Activated effector memory CD4-positive, alpha-beta T cell treated with Interleukin-2 at 50 U/mL for 16 hours (primary cell): Measurements from ENCODE around the gene TNFAIP8L1.
"Not testable (repeated sequence)": the region's sequence is repeated elsewhere in the genome, so short reads cannot be mapped to it uniquely, and the experiment has no call there.

Experiments used
- DNase-seq: peaks from one replicate; pipeline ENCODE4 v3.0.0-alpha.2; 2020

TNFAIP8L1 gene

DNA sequence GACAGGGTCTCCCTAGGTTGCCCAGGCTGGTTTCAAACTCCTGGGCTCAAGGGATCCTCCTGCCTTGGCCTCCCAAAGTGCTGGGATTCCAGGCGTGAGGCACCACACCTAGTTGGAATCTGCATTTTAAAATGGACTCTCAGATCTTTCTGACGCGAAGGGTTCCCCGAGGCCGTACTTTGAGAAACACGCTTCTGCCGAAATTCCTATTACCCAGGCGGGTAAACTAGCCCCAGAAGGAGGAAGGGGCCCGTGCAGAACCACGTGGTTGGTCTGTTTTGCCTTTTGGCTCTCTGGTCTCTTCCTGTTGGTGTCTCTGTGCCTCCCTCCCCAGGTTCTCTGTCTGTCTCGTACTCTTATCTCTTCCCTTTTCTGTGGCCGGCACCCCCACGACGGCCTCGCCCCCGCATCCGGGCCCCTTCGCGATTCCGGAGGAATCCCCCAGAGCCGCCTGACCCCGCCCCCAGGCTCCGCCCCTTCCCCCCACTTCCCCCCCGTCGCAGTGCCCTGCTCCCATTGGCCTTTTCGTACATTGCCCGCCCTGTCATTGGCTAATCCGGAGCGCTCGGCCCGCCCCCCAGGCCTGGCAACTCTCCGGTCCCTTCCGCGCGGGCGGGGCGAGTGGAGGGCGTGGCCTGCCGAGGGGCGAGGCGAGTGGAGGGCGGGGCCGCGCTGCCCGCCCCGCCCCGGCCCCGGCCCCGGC is at the start of gene TNFAIP8L1:
TNFAIP8L1 (plus strand) TSS at position 689 of the 703 bp plus-strand sequence. CDS start 12,354 bp downstream, outside the sequence.
- peak; percentile 97 for DNase-seq

DNA sequence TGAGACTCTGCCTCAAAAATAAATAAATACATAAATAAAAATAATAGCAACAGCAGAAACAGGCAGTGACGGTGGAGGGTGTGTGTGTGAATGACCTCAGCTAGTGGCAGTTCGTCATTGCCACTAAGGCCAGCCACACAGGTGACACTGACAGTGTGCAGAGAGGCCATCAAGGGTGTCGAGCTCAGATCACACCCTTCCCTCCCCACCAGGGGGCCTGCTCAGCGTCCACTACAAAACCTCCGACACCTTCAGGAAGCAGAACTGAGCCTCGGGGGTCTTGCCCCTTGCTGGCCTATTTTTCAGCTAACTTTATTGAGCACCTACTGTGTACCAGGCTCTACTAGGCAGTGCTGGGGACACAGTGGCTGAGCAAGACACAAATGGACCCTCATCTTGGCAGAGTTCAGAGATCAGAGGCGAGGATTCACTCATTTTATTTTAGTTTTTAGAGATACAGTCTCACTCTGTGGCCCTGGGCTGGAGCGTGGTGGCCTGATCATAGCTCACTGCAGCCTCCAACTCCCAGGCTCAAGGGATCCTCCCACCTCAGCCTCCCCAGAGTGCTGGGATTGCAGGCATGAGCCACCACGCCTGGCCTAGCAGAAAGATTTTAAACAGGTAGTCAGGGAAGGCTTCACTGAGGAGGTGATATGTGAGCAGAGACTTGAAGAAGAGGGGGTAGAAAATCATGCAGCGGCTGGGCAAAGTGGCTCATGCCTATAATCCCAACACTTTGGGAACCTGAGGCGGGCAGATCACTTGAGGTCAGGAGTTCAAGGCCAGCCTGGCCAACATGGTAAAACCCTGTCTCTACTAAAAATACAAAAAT is 49.5 kb upstream of the TNFAIP8L1 start:
- DNase-seq = no peak

DNA sequence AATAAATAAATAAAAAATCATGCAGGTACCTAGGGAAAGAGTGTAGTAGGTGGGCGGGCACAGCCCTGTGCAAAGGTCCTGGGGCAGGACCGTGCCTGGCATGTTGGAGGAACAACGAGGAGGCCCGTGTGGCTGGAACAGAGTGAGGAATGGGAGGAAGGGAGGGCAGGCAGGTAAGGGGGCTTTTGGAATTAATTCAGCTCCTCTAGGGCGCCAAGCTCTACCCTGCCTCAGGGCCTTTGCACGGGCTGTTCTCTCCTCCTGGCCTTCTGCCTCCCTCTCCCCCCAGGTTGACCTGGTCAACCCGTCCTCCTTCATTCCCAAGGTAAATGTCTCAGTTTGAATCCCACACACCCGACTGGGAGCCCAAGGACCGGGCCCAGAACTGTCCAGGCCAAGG is 48.8 kb upstream of the TNFAIP8L1 start:
- no peak for DNase-seq

DNA sequence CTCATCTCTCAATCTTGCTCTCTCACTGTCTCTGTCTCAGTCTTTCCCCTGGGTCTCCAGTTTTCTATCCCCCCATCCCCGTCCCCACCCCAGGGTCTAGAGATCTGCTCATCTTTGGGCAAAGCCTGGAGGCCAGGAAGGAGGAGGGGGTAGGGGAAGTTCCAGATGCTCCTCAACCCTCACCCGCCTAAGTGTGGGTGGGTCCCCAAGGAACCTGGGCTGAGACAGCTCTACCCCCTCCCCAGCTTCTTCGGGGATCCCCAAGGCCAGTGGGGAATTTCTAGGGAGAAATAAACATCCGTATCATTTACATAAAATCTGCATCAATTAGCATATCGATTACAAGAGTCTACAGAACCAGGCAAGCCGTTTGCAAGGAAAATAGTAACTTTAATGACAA is 48.0 kb upstream of the TNFAIP8L1 start:
- DNase-seq = no peak

DNA sequence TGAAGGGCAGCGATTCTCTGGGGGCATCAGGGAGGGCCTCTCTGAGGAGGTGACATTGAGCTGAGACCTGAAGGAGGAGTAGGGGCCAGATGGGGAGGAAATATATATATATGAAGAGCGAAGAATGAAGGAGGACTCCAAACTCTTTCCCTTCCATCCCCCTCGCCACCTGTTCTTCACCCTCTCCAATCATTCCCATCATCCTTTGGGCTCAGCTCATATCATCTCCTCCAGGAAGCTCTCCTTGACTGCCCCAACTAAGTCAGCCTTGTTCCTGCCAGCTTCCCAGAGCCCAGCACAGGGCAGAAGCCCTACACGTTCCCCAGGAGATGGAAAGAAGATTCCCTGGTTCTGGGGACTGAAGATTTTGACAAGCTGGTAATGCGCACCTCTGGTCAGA is 46.9 kb upstream of the TNFAIP8L1 start:
- DNase-seq = no peak

DNA sequence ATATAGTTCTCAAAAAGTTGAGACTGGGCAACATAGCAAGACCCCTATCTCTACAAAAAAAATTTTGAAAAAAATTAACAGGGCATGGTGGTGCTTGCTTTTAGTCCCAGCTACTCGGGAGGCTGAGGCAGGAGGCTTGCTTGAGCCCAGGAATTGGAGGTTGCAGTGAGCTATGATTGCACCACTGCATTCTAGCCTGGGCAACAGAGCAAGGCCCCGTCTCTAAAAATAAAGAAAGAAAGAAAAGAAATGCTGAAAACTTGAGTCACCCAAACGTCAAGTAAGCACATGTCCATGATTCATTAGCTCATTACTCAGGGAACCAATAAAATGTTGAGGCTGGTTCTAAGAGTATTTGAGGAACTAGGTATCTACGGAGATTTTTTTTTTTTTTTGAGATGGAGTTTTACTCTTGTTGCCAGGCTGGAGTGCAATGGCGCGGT is 45.9 kb upstream of the TNFAIP8L1 start:
- no peak for DNase-seq

DNA sequence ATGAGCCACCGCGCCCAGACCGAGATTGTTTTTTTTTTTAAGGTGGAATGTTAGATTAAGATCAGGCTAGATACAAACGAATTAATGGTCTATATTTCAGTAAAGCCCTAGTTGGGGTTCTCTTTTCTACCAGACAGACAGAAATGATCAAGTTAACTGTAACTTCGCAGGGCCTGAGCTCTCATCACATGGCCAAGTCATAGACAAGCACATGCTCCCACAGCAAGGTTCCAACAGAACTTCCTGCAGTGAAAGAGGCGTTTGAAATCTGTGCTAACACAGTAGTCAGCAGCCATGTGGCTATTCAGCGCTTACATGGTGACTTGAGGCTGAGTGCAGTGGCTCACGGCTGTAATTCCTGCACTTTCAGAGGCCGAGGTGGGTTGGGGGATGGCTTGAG is 45.1 kb upstream of the TNFAIP8L1 start:
- no peak for DNase-seq

DNA sequence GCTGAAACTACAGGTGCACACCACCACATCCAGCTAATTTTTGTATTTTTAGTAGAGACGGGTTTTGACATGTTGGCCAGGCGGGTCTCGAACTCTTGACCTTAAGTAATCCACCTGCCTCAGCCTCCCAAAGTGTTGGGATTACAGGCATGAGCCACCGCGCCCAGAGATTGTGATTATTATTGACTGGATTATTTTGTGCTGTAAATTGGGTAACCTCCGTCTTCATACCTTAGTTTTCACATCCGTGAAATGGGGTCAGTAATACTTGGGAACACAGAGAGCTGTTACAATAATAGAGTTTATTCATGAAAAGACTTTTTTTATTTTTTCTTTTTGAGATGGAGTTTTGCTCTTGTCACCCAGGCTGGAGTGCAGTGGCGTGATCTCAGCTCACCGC is 44.2 kb upstream of the TNFAIP8L1 start:
- DNase-seq = not testable (repeated sequence)

DNA sequence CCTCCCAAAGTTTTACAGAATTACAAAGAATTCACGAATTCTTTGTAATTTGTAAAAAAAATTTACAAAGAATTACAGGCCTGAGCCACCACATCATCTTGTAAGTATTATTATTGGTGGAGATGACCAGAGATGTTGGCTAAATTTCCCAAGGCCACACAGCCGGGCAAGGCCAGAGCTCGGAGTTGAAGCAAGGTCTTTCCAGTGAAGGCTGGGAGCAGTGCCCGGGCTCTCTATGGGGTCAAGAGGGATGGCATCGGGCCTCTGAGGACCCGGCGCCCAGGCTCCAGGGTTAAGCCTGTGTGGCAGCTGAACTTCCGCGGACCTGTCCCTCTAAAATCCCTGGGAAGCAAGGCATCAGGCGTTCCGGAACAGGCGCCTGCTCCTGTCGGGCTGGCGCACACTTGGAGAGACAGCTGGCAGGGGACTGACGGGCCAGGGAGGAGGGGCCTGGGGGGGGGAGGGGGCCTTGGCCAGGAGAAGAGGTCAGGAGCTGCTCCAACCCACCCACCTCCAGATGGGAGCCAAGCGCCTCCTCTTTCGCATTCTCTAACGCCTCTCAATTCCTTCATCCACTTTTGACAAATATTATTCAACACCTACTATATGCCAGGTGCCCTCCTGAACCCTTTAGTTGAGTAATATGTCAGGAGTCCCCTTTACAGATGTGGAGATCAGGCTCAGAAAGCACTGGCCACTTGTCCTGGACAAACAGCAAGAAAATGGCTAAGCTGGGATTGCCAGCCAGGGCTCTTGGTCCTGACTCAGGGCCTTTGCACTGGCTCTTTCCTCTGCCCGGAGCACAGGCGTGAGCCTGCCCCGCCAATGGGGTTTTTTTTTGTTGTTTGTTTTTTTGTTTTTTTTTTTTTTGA is 43.0 kb upstream of the TNFAIP8L1 start:
- DNase-seq = no peak

DNA sequence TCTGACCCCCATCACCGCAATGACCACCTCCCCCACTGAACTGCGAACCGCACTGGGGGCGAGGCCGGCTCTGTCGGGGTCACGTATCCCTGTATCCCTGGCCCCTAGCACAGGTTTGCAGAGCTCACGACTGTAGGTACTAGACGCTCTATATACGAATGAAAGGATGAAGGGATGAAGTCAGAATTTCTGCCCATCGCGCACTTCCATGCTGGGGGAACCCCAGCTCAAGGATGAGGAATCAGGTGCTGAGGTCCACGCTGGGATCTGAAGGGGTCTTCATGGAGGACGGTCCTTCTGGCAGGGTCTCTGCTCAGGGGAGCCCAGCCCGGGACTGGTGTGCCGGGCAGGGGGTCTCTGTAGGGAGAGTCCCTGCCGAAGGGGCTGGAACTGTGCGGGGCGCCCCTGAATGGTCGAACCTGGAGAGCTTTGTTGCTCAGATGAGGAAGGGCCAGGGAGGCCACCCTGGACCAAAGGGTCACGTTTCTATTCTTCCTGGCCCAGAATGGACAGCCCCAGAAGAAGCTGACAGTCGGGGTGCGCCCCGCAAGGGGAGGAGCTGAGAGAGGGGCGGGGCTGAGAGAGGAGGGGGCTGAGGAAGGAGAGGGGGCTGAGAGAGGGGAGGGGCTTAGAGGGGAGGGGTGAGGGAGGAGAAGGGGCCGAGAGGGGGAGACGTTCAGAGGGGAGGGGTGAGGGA is 41.9 kb upstream of the TNFAIP8L1 start:
- DNase-seq = no peak

DNA sequence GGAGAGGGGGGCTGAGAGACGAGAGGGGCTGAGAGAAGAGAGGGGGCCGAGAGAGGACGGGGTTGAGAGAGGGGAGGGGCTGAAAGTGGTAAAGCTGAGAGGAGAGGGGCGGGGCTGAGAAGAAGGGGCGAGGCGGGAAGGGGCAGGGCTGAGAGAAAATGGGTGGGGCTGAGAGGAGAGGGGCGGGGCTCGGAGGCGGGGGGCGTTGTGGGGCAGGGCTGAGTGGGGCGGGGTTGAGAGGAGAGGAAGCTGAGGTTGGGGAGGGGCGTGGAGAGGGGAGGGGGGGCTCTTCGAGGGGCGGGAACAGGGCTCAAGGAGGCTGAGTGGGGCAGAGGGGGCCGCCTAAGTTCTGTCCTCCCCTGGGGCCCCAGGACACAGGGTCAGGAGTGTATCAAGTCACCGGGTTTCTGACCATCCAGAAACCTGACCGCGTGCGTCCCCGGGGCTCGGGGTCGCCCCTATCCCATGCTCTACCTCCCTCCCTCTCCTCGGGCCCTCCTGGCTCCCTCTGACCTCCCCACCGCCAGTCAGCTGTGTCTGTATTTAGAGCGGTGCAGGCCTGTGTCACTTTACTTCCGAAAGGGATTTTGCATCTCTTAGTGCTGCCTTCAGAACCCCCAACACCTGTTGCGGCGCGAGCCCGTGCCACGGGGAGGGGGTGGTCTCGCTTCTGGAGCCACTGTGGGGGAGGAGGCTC is 41.2 kb upstream of the TNFAIP8L1 start:
- DNase-seq = no peak

DNA sequence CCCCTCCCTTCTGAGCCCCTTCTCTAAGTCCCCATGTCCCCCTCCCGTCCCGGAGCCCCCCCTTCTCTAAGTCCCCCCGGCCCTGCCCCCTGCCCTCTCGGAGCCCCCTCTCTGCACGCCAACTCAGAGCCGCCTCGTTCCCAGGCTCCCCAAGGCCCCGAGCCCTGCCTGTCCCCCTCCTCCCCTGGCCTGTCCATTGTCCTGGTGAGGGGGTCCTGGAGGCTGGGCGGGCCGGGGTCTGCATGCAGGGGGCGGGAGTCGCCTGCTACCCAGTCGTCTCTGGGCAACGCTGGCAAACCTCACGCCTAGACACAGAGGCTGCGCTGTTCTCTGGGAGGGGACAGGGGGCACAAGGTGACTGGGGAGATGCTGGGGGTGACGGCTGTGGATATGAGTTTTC is 40.6 kb upstream of the TNFAIP8L1 start:
- no peak for DNase-seq

DNA sequence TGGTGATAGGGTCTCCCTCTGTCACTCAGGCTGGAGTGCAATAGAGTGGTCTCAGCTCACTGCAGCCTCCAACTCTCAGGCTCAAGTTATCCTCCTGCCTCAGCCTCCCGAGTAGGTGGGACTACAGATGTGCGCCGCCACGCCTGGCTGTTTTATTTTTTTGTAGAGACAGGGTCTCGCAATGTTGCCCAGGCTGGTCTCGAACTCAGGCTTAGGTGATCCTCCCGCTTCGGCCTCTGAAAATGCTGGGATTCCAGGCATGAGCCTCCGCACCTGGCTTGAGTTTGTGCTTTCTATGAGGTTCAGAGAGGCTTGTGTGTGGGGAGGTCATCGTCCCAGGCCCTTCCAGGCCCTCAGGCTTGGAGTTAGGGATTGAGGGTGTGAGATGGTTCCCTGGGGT is 39.2 kb upstream of the TNFAIP8L1 start:
- DNase-seq = no peak

DNA sequence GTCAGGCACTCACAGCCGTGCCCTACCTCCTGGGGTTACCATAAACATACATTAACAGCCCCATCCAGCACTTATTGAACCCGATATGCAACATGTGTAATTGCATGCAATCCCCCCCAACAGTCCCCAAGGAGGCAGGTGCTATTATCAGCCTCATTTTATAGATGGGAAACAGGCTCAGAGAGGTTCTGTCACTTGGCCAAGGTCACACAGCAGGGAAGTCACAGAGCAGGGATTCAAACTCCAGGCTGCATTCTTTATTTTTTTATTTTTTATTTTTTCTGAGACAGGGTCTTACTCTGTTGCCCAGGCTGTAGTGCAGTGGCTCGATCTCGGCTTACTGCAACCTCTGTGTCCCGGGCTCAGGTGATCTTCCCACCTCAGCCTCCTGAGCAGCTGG is 38.4 kb upstream of the TNFAIP8L1 start:
- no peak for DNase-seq

DNA sequence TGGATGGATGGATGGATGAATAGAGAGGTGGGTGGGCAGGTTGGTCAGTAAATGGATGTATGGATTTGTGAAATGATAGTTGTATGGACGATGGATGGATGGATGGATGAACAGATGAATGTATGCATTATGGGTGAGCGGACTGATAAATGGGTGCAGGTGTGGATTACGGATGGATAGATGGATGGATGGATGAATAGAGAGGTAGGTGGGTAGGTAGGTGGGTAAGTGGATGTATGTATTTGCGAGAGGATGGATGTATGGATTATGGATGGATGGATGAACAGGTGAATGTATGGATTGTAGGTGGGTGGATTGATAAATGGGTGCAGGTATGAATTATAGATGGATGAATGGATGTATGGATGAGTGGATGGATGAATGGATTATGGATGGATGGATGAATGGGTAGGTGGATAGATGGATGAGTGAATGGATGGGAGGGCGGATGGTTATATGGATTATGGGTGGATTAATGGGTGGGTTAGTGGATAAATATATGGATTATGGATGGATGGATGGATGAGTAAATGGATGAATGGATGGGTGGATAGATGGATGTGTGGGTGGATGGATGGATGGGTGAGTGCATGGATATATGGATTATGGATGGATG is 37.0 kb upstream of the TNFAIP8L1 start:
- DNase-seq = no peak

DNA sequence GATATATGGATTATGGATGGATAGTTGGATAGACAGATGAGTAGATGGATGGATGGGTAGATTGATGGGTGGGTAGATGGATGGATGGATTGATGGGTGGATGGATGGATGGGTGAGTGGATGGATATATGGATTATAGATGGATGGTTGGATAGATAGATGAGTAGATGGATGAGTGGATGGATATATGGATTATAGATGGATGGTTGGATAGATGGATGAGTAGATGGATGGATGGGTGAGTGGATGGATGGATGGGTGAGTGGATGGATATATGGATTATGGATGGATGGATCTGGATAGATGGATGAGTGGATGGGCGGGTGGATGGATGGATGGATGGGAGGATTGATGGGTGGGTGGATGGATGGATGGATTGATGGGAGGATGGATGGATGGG is 36.4 kb upstream of the TNFAIP8L1 start:
- no peak for DNase-seq

DNA sequence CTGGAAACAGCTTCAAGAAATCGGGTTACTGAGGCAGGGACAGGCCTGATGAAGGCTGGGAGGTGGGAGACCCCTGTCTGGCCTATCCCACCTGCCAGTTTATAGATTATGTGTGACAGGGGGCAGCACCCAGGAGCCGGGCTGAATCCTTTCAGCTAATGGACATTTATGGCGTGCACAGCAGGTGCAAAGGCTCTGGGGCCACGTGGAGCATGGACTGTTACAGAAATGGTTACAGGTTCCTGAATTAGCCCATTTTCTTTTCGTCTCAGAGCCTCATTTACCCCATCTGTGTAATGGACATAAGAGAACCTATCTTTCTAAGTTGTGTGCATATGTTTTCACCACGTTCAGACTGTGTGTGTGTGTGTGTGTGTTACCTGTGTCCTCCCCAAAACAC is 34.4 kb upstream of the TNFAIP8L1 start:
- no peak for DNase-seq

DNA sequence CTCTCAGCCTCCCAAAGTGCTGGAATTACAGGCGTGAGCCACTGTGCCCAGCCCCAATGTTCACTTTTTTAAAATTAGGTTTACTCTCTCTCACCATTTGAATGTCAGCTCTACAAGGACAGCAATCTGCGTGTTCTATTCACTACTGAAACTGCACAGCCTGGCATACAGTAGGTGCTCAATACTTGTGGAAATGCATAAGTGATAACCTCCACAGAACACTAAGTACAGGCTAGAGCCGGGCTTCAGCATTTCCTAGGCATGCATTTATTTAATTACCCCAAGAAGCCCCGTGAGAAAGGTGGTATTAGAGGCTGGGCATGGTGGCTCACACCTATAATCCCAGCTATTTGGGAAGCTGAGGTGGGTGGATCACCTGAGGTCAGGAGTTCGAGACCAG is 33.1 kb upstream of the TNFAIP8L1 start:
- DNase-seq = no peak

DNA sequence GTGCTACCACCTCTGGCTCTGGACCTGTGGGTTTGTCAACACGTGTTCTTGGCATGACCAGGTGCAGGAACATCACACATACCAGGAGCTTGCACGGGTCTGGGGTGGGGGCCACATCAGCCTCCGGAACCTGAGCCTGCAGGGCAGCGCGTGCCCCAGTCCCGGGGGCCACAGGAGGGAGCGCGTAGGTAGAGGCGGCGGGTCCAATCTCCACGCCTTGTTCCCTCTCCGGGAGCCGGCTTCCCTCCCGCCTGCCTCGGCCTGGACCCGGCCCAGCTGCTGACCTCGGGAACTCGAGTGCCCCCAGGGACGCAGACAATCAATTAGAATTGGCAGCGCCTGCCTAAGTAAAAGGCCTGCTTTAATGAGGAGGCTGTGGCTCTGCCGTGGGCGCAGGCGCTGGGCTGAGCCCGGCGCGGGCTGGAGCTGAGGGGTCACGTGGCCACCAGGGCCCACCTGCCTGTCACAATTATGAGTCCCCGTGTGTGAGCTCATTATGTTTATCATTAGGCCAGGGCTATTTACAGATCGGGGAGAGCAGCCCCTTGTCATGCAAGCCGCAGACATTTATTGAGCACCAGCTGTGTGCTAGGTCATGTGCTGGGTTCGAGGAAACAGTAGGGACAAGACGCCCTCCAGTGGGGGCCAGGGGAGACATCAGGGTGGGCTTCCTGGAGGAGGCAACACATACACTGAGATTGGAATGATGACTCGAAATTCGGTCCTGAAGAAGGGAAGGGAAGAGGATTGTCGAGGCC is 32.2 kb upstream of the TNFAIP8L1 start:
- DNase-seq = no peak

DNA sequence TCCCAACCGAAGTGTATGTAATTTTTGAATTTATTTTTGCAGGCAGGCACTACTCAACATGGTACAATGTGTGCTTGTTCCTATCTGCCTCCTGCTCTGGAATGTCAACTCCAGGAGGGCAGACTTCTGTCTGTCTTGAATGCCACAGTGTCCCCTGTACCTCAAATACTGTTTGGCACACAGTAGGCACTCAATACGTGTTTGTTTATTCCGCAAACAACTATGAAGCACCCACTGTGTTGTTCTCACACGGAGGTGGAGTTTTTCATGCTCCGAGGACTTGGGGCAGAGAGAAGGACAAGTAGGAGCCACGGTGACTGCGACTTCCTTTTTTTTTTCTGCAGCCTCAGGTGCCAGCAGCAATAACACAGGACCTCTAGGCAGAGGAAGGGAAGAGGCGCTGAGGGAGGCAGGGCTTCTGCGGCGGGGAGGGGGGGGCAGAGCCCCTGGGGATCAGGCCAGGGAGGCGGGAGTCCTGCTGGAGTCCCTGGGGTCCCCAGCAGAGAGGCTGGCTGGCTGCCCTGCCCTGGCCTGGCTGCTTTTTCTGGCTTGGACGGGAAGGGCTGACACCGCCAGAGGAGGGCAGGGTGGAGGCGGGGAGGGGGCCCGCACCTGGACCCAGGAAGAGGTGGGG is 29.3 kb upstream of the TNFAIP8L1 start:
- DNase-seq = no peak
